NCI-H146 treated with DMSO at 0.1 percent for 48 hours (cell line): ENCODE measurements around the gene IL11RA.

Experiments used
- DNase-seq: peaks from one replicate; lab custom pipeline; 2025; ENCODE audit not compliant: unreplicated experiment; lab: John Stamatoyannopoulos, UW

The IL11RA gene

DNA sequence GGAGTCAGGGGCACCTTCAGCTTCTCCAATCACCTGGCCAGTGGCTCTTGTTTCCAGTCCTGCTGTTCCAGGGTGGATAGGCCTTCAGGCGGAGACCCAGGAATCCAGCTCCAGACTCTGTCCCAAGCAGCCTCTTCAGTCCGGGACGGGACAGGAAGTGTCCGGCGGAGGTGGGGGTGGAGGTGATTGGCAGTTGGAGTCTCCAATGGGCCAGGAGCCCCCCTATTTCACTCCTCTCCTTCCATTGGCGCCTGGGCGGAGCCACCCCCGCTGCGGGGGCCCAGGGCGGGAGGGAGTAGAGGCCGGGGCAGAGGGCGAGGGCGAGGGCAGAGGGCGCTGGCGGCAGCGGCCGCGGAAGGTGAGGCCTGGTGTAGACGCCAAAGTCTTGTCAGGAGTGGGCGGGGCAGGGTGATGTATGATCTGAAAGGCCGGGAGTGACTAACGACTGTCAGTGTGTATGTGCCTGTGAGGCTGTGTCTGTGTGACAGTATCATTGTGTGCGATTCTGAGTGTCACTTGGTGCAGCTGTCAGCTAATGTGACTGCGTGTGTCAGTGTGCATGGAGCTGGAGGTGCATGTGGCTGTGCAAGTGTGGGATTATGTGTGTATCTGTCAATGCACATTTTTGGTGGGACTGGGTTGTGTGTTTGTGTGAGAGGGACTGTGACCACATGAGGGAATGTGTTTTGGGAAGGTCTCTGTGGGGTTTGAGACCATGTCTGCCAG lies at the start of gene IL11RA:
IL11RA (plus strand) TSS at position 310 of the 726 bp plus-strand sequence. CDS start 3,033 bp downstream, outside the sequence.
- no peak for DNase-seq

DNA sequence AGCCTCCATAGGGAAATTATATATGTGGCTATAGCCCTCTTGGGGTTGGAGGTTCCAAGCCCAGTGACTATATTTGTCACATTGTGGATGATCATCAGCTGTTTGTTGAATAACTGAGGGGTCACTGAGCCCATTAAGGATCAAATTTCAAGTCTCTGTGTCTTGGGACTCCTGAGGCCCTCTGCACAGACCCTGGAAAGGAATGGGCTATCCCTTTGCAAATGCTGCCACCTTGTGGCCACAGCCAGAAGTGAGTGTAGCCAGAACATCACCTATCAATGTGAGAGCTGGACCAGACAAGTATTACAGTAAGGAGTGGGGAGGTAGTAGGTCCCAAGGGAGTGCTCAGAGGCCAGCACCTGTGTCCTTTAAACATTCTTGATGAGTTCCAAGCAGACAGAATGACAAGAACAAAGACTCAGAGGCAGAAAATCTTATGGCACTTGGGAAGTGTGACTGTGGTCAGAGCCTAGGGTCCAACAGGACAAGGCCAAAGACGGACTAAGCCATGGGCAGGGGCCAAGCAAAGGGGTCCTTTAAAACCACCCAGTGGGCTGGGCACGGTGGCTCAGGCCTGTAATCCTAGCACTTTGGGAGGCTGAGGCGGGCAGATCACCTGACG lies 48.3 kb upstream of the IL11RA start:
- DNase-seq = peak; percentile 56

DNA sequence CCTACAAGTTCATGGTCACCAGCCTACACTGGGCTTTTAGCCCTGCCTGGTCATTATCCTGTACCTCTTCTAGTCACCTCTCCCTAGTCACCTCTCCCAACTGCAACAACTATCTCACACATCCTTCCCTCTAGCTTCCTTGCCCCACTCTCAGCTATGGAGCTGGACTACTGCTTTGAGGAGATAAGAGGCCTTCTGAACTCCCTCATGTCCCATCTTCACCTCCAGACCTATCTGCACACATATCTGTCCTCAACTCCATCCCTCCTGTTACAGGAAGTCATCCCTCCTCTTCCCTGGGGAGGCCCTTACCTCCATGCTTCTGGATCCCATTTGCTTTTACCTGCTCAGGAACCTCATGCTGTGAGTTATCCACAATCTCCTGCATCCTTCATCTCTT lies 45.8 kb upstream of the IL11RA start:
- DNase-seq = no peak

DNA sequence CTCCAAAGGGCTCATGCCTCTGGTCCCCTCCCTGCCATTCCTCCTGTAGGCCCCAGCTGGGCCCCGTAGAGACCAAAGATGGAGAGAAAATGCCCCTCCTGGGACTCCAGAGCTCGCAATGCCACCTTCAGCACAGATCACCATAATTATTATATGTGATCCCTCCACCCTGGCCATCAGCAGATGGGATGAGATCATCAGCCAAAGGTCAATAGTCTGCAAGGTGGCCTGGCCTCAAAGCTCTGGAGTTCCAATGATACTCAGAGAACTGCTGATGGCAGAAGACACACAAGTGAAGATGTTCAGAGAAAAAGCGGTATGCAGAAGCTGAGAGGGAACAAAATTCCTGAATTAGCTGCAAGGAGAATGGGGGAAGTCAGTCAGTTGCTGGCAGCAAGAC lies 45.1 kb upstream of the IL11RA start:
- DNase-seq = peak; percentile 25

DNA sequence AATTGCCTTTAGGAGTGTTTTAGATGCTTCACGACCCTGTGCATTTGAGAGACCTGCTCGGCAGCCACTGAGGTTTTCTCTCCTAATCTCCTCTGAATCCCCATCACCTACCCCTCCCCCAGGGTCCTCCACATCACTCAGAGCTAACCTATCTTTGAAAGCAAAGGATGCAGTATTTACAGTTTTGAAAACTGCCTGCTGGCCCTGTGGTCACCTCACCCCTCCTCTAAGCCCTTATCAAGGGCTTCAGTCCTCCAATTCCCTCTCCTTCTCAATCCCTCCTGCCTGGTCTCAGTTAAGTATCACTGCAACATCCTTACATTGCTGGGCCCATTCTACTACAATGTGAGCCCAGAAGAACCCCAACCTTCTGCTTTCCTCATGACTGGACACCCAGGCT lies 44.7 kb upstream of the IL11RA start:
- DNase-seq = no peak

DNA sequence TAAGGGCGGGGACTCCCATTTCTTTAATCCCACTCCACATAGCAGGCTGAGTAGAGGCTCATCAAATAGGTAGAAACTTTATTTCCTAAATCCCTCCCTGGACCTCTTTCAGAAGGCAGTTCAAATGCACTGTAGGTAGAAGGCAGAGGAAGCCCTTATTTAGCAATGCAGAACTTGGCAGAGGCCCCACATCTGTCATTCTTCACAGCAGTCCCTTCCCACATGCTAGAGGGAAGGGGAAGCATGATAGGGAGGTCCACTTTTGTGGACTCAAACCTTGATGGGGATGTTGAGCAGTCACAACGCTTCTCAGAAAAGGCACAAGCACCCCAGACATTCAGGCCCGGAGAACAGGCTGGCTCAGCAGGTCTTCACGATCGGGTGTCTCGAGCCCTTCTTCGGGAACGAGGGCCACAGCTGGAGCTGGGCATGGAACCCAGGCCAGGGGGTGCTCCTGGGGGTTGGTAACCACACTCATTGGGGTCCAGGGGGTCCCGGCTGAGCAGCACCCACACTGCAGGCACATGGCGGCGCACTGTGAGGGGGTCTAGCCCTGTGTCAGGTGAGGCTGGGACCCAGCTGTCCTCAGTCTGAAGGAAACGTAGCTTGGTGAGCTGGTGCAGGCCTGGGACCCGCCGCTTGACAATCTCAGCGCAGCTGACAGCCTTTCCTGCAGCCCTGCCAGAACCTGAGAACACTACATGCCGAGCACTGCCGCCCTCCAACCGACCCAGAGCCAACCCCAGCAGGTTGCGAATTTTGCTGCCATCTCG lies 41.4 kb upstream of the IL11RA start:
- no peak for DNase-seq

DNA sequence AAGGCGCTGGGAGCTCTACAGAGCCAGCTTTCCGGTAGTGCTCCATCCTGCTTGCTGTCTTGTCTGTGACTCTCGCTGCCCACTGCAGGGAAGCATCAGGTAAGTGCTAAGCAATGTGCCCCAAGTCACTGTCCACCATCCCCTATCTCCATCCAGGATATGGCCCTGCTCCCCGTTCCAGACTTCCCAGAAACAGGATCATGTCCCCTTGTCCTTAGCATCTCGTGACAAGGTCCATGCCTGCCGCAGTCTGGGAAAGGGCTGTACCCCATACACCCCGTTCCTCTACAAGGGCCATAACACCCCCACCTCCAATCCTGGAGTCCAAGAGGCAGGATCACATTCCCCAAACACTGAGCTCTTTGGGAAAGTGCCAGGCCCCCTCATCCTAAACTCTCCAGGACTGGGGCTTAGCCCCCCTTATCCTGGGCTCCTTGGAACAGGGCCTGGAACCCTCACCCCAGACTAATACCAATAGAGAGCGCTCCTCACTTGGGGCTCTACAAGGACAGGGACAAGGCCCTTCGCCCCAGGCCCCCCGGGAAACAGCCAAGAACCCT lies 40.7 kb upstream of the IL11RA start:
- DNase-seq = no peak

DNA sequence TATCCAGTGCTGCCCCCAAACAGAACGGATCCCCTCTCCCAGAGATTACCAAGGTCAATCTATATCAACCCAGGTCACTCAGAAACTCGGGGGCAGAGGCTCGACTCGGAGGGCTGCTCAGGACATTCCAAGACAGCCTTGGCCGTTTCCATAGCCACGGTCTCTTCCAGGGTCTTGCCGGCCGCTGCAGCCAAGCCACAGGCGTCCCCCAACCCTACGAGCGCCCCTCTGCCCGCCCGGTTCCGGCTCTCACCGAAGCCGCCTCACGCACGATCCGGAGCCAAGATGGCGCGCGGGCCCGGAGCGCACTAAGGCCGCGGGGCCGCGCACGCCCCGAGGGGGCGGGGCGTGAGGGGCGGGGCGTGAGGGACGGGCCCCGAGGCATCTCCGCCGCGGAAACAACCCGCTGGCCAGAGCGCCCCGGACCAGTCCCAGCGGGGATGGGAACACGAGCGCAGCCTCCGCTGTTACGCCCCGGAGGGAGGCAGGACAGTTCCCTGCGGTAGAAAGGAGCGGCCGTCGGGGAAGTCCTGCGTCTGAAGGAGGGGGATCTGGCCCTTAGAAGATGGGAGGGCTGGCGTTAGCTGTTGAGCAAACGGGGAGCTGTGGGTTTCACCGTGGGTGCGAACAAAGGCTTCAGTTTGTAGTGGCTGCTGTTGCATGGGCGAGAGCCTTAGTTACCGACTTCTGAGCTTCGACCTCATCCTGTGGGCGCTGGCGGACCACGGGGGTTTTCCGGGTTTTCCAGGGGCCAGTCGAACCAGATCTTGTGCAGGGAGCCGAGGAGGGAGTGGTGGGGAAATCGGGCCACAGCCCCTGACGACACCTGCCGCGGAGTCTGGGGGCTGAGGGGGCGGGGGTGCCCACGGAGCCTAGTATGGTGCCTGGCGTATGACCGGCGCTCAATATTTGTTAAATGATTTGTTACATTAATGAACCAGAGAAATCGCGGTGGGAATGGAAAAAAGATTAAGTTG lies 39.9 kb upstream of the IL11RA start, which contains the start of gene RPP25L:
RPP25L (minus strand) TSS at position 287 of the 977 bp plus-strand sequence. CDS start 801 bp downstream, outside the sequence.
- peak; percentile 42 for DNase-seq

DNA sequence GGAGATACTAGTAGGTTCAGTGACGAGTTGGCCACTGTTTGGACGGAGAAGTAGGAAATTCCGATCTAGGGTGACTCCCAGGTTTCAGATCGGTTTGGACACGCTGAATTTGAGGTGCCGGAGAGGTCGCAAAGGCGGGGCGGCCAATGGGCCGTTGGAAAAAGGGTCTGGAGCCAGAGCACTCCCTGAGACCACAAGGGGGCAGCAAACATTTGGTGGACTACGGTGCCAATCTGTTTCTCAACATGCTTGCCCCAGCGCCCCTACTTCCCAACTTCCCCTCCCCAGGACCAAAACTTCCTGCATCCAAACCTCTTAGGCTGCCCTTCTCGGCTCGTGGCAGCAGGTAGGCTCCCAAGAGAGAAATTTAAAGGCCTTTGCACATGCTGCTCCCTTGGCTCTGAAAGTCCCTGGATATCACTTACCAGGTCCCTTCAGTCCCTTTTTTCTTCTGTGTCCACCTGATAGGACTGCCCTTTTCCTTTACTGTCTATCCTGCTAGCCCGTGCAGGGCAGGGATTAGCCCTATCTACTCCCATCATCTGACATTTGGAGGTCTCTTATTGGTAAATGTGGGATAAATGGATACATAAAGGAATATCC lies 39.1 kb upstream of the IL11RA start:
- DNase-seq = peak; percentile 70

DNA sequence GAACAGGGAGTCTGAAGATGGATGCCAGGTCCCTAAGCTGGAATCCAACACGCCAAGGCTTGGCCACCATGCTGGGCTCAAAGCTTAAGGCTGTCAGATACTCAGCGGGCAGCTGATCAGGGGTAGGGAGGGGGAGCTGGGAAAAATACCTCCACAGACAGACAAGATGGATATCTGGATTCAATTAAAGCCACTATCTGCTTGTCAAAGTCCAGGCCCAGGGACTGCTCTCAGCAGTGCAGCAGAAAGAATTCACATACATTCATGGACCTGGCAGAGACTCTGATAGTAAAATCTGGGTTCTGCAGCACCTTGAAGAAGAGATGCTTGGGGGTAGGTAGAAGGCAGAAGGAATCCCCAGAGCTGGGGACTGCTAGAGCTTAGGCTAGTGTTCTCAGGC lies 36.9 kb upstream of the IL11RA start:
- no peak for DNase-seq

DNA sequence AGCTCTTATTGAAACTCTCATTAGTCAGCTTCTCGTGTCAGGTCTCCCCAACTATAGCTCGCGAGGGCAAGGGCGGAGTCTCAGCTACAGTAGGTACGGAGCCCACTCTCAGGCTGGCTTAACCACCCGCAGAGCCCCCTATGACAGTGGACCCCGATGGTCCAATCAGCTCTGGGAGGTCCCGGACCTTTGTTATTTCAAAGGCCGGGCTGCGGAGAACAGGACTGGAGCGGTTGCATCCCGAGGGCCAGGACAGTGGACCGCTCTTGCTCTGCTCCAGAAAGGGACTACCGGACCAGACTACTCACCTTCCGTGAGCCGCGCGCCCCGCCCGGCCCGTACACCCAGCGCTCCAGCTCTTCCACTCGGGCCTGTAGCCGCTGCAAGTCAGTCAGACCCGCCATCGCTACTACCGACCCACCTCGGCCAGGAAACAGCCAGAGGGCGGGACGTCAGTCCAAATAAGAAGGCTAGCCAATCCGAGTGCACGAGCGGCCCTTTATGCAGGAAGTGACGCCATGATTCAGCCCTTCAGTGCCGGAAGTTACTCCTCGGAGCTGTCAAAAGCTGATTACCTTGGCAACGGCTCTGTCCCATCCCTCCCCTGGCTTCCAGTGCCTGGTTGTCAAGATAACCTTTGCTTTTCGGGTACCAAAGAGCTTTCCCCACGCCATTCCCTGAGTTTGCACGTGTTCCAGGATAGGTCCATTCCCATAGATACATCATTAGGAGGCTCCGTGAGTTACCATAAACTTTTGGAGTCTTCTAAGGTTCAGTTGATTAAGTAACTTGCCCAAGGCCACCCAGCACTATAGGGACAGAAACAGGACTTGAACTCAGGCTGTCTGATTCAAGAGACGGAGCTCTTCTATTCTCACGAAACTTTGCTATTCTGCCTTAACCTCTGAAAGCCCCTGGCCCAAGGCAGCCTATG lies 31.7 kb upstream of the IL11RA start, which contains the start of gene DCTN3:
DCTN3 (minus strand) TSS at position 435 of the 934 bp plus-strand sequence; CDS start at position 404, 31 bp downstream.
- DNase-seq = peak; percentile 97

DNA sequence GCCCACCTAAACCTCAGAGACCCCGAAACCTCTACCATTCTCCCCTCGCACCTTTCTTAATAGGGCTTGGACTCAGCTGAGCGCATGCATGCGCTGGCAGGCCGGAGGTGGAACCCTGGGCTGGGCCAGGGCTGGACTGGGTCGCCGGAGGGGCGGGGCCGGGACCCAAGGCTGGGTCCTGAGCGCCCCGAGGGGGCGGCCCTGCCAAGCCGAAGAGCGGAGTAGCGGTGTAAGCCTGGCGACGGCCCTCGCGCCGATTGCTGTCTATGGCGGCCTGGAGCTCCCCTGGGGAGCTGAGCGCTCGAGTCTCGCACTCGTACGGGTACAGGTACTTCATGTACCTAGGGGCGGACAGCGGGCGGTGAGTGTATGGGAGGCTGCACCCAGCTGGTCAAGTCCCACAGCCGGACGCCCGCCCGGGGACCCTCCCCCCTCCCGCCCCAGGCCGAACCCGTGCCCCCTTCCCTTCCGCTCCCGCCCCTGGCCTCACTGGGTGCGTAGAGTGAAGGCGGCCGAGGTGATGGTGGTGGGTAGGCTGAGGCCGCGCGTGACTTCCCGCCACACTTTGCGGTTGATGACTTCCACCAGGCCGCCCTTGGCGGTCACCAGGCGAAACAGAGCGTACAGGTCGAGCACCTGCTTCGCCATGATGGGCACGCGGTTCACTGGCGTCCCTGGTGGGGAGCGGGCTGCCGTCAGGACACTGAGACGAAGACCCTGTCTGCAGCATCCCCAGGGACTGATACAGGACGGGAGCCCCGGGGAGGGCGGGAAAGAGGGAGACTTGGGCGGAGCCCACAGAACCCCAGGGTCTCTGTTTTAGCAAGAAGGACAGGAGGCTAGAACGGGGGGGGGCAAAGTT lies 28.4 kb upstream of the IL11RA start:
- DNase-seq = no peak

DNA sequence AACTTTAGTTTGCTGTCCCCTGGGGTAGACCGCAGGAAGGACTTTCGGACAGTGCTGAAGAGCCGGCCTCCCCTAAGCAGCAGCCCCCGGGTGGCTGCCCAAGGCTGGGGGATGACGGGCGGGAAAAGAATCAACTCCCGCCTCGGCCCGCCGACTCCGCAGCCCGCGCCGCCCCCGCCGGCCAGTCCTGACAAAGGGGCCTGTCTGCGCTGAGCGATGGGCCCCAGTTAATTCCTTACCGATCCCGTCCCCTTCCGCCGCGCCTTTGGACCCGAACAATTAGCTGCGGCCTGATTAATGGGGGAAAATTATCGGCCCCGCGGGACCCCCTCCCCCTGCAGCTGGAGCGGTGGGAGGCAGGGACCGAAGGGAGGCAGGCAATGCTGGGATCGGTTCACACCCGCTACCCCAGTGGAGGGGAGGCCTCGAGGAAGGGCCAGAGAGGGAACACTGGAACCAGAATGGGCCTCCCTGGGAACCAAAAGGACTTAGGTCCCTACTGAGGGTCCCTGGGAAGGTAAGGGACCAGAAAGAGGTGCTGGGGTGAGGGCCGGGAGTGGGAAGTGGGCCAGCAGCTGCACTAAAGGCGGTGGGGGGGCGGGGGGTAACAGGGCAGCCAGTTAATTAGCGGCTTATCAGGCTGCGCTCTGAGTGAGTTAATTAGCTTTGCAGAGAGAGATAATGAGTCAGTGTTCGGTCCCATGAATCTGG lies 27.4 kb upstream of the IL11RA start:
- DNase-seq = no peak

DNA sequence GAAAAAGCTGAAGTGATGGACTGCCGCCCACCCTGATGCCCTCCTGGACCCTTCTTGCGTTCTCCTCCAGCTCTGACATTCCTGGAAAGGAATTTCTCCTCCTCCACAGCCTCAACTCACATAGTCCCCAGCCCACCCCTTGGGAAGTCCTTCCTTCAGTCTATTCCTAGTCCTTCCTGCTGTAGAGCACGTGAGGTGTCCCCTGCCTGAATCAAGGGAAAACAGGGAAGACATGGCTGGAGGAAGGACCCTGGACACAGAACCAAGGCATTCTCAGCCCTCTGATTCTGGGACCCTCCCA lies 26.8 kb upstream of the IL11RA start:
- DNase-seq = no peak

DNA sequence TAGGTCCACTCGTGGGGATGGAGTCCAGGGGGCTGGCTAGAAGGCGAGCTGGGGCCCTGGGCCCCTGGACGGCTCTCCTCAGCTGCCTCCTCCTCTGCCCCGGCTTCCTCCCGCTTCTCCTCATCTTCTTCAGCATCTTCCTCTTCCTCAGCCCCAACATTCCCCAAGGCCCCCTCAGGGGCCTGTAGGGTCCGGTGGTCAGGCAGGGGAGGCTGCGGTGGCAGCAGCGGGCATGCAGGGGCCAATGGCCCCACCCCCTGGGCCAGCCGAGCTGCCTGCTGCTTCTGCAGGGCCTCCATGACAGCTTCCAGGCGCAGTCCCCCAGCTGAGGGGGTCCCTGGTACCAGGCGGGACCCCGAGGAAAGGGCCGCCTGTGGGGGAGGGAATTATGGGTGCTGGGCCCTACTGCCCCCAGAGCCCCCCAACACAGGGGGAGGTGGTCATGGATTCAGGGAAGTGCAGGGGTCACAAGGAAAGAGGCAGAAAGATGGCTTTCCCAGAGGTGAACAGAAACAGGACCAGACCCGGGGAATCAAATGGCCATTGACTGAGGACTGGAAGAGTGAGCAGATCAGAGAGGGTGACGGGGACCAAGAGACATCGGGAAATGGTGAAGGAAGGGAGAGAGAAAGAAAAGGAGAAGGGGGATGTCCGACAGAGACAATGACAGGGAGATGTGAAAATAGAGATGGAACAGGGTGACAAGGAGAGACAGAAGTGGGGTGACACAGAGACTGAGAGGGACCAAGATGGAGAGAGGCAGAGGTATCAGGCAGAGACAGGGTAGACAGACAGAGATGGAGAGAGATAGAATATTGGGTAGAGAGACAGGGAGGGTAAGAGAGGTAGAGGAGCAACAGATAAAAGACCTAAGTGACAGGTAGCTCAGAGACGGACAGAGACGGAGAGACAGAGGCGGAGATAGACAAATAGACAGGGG lies 24.0 kb upstream of the IL11RA start:
- DNase-seq = no peak
